ENCODE results near the gene BIRC5.
"Not testable (repeated sequence)": the region's sequence is repeated elsewhere in the genome, so short reads cannot be mapped to it uniquely, and the experiment has no call there.

Gene BIRC5

DNA sequence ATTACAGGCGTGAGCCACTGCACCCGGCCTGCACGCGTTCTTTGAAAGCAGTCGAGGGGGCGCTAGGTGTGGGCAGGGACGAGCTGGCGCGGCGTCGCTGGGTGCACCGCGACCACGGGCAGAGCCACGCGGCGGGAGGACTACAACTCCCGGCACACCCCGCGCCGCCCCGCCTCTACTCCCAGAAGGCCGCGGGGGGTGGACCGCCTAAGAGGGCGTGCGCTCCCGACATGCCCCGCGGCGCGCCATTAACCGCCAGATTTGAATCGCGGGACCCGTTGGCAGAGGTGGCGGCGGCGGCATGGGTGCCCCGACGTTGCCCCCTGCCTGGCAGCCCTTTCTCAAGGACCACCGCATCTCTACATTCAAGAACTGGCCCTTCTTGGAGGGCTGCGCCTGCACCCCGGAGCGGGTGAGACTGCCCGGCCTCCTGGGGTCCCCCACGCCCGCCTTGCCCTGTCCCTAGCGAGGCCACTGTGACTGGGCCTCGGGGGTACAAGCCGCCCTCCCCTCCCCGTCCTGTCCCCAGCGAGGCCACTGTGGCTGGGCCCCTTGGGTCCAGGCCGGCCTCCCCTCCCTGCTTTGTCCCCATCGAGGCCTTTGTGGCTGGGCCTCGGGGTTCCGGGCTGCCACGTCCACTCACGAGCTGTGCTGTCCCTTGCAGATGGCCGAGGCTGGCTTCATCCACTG lies at the start of gene BIRC5:
Gene BIRC5 (plus strand): TSS at position 238 of the 690 bp plus-strand sequence. CDS start 64 bp downstream, at position 302.
- DNase-seq (ENCODE audit: low spot score), result peak; percentile 92

DNA sequence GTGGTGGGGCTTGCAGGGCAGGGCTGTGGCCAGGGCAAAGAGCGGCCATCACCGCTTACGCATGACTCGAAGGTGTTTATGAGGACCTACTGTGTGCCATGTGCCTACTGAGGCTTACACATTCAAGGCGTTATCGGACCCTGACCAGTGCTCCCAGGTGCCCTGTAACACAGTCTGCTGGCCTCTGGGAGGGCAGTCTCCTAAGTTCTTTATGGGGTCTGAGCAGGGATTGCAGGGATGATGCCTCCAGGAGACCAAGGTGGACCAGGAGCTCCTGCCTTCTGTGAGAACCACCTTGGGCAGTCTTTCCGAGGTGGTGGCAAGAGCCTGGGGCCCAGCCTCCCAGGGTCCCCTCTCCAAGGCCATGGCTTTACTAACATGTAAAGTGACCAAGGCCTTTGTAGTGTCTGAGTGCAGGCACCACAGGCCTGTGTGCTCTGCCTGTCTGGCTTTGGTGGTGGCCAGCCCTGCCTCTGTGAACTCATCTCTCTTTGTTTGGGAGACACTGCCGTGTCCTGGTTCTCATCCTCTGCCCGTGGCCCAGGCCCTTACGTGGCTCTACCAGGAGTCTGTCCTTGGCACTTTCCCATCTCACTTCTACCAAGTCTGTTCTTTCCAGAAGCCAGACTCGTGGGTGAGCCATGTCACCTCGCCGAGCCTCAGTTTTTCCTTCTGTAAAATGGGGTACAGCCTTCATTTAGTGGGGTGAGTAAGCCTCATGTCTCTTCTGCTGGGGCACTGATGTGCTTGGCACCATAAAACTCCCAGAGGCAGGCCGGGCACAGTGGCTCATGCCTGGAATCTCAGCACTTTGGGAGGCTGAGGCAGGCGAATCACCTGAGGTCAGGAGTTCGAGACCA lies 49.1 kb upstream of the BIRC5 start:
- DNase-seq (ENCODE audit: low spot score), result no peak

DNA sequence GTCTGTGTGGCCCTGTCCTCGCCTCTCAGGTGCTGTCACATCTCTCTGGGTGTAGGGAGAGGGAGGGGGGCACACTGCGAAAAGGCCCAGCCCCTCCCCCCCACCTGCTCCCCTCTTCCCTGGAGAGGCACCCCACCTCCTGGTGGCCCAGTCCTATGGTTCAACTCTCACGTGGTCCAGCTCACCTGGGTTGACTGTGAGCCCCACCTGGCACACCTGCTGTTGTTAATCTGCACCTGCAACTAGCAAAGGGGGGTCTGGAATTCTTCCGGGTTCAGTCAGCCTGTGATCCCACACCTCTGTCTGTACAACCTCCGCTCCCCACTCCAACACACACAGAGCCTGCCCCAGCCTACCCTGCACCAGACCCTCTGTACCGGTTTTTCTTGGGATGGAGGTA lies 47.6 kb upstream of the BIRC5 start:
- no peak for DNase-seq (ENCODE audit: low spot score)

DNA sequence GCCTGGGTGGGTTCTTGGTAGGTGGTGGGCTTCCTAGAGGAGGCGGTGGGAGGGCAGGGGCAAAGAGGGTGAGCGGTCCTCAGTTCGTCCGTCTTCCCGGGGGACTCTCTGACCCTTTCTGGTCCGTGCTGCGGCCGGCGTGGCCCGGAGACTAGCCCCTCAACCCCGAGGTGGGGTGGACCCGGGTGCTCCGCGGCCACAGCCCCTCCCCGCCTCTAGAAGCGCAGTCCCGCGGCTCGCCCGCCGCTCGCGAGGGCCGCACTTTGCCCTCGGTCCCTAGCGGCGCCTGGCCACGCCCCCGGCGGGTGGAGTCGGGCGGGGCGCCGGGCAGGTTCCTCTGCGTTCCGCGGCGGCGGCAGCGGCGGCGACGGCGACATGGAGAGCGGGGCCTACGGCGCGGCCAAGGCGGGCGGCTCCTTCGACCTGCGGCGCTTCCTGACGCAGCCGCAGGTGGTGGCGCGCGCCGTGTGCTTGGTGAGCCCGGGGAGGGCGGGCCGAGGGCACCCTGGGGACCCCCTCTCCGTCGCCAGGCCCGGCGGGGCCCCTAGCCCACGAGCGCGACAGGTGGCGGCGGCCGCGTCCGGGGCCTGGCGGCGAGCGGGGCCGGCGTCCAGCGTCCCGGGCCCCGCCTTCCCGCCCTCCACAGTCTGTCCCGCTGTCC lies 45.7 kb upstream of the BIRC5 start, which contains the start of gene SYNGR2:
Gene SYNGR2 (plus strand): TSS at position 340 of the 661 bp plus-strand sequence. CDS start 36 bp downstream, at position 376.
- peak; percentile 89 for DNase-seq (ENCODE audit: low spot score)

DNA sequence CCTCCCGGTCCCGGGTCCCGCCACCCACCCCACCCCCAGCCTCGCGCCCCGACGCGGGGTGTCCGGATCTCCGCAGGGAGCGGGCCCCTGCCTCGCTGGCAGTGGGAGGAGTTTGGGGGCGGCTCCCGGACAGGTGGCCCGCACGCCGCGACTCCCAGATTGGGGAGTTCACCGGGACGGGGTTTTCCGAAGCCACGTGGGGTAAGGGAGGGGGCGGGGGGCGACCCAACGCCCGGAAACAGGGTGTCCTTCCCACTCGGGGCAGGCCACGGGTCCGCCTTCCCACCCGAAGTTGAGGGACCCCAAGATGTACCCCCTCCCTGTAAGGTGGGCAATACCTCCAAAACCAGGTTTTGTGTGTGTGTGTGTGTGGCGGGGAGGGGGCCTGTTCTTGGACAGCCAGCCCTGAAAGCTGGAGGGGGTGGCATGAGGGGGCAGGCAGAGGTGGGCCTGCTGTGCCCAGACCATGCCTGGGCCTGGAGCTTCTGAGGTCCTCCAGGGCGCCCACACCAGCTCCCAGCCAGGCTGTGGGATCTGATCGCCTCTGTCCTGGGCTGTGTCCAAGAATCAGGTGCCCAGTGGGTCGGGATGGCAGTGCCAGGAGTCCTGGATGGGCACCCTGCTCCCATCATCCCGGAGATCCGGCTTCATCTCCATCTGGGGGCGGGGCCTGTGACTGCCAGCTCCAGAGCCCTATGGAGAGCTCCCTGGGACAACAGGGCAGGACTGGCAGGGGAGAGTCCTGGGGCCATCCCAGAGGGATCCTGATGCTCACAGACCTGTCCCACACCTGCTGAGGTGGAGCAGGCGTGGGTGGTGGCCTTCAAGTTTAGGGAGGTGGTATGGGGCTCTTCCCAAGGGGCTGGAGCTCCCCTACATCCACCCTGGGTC lies 44.9 kb upstream of the BIRC5 start:
- DNase-seq (ENCODE audit: low spot score), result no peak

- no peak for DNase-seq (ENCODE audit: low spot score)
Measured at GRCh38 chr17:78170692-78171590, 43.1 kb upstream of the BIRC5 start.

DNA sequence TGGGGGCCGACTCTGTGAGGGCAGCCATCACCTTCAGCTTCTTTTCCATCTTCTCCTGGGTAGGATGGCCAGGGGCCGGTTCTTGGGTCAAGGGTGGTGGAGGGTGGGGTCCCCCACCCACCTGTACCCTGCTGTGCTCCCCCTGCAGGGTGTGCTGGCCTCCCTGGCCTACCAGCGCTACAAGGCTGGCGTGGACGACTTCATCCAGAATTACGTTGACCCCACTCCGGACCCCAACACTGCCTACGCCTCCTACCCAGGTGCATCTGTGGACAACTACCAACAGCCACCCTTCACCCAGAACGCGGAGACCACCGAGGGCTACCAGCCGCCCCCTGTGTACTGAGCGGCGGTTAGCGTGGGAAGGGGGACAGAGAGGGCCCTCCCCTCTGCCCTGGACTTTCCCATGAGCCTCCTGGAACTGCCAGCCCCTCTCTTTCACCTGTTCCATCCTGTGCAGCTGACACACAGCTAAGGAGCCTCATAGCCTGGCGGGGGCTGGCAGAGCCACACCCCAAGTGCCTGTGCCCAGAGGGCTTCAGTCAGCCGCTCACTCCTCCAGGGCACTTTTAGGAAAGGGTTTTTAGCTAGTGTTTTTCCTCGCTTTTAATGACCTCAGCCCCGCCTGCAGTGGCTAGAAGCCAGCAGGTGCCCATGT lies 42.3 kb upstream of the BIRC5 start:
- not testable (repeated sequence) for DNase-seq (ENCODE audit: low spot score)

GRCh38 chr17:78172249-78173051 lies 41.6 kb upstream of the BIRC5 start:
- peak; percentile 30 for DNase-seq (ENCODE audit: low spot score)

GRCh38 chr17:78173097-78173715 lies 40.8 kb upstream of the BIRC5 start:
- DNase-seq (ENCODE audit: low spot score), result no peak

DNA sequence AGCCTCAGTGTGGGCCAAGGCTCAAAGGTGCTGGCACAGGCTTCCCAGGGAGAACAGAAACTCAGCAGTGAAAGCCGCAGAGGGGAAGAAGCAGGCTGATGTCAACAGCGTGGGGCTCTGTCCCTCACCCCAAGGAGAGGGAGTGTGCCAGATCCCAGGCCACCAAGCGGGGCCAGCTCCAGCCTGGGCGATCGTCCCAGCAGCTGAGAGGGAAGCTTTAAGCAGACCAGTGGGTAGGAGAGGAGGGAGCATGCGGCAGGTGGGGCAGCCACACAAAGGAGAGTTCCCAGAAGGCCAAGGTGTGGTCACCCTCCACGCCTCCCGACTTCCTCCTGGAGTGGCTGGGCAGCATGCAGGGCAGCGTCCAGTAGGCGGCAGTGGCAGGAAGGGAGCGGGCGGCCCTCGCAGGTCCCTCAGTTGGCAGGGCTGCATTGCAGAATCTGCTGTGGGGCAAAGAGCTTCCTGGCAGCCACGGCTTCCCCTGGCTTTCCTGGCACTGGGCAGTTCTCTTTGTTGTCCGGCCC lies 39.6 kb upstream of the BIRC5 start:
- no peak for DNase-seq (ENCODE audit: low spot score)

GRCh38 chr17:78174870-78175642 lies 39.0 kb upstream of the BIRC5 start:
- DNase-seq (ENCODE audit: low spot score), result no peak

- DNase-seq (ENCODE audit: low spot score), result no peak
Measured at GRCh38 chr17:78175643-78175981, 38.4 kb upstream of the BIRC5 start.

DNA sequence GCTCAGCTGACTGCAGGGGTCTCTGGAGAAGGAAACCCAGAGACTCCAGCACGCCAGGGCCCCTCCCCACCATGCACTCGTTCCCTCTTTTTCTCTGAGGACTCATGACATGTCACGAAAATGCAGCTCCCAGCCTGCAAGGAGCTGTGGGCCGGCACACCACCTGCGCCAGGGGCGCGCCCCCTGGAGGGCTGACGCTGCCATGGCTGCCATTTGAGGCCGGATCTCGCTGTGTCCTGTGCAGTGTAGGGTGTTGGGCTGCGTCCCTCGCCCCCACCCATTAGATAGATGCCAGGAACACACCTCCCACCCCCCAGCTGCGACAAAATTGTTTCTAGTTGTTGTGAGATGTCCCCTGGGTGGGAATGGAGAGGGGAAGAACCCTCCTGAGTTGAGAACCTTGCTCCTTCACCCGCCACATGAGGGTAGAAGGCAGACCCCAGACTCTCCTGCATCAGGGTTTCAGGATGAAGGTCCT lies 37.5 kb upstream of the BIRC5 start:
- DNase-seq (ENCODE audit: low spot score), result peak; percentile 77

- no peak for DNase-seq (ENCODE audit: low spot score)
Measured at GRCh38 chr17:78179372-78179771, 34.7 kb upstream of the BIRC5 start.

GRCh38 chr17:78180083-78180482 lies 34.0 kb upstream of the BIRC5 start:
- DNase-seq (ENCODE audit: low spot score), result no peak

DNA sequence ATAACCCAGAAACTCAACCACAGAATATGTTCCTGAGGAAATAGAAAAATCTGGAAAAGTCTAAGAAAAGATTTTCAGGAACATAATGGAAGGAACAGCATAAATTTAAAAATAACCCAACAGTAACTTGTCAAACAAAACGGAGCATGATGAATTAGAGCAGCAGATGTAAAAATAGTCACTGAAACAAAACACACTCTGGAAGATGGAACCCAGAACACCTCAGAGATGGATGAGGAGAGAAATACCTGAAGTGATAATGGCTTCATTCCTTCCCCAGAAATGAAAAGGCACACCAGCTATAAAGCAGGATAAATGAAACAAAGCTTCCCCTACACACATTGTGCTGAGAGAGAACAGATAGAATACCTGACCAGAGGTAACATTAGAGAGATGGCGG lies 33.5 kb upstream of the BIRC5 start:
- DNase-seq (ENCODE audit: low spot score), result no peak

GRCh38 chr17:78182504-78182903 lies 31.5 kb upstream of the BIRC5 start:
- DNase-seq (ENCODE audit: low spot score), result no peak

- no peak for DNase-seq (ENCODE audit: low spot score)
Measured at GRCh38 chr17:78183916-78184315, 30.1 kb upstream of the BIRC5 start.
